Effector memory CD4-positive, alpha-beta T cell (primary cell): ENCODE data around the gene ARMS2.

Source experiments
- DNase-seq, 3 donors: peaks; one replicate each; pipeline ENCODE4 v3.0.0-alpha.2; 2020
- H3K27ac ChIP-seq: 2 replicates; pipeline ENCODE4 v1.7.0; 2013; ENCODE audit warnings: mild to moderate bottlenecking, low read length, moderate library complexity; ENCODE audit not compliant: insufficient read depth, poor library complexity, severe bottlenecking
- H3K27me3 ChIP-seq: replicated peaks from 2 replicates; pipeline ENCODE4 v1.7.0; 2013; ENCODE audit warnings: mild to moderate bottlenecking, low read length; ENCODE audit not compliant: insufficient read depth, control insufficient read depth, poor library complexity, severe bottlenecking
- H3K36me3 ChIP-seq: 2 replicates; pipeline ENCODE4 v1.7.0; 2013; ENCODE audit warnings: mild to moderate bottlenecking, low read length, moderate library complexity; ENCODE audit not compliant: control insufficient read depth, insufficient read depth
- H3K4me1 ChIP-seq: 2 replicates; pipeline ENCODE4 v1.7.0; 2013; ENCODE audit warnings: low read length, mild to moderate bottlenecking; ENCODE audit not compliant: control insufficient read depth, insufficient read depth, poor library complexity, severe bottlenecking
- H3K4me3 ChIP-seq: 2 replicates; pipeline ENCODE4 v1.7.0; 2013; ENCODE audit warnings: low read length, low read depth, mild to moderate bottlenecking; ENCODE audit not compliant: insufficient read depth, poor library complexity, severe bottlenecking
- H3K9me3 ChIP-seq: 2 replicates; pipeline ENCODE4 v1.7.0; 2013; ENCODE audit warnings: mild to moderate bottlenecking, low read length, moderate library complexity; ENCODE audit not compliant: control insufficient read depth

The ARMS2 gene

GRCh38 chr10:122449153-122449552, 5.3 kb upstream of the ARMS2 start:
- H3K9me3 ChIP-seq = no peaks in the 10 kb centered on the region
- DNase-seq = no peak
- H3K27me3 ChIP-seq = no peaks in the 10 kb centered on the region

GRCh38 chr10:122450353-122450990, 4.0 kb upstream of the ARMS2 start:
- no peak for DNase-seq
- Histone ChIP-seq H3K9me3 (no peaks in the 10 kb centered on the region), H3K27ac (no peak overlapping the region), H3K27me3 (no peaks in the 10 kb centered on the region), H3K4me1 (no peaks in the 10 kb centered on the region), H3K36me3 (no peaks in the 10 kb centered on the region), H3K4me3 (no peak overlapping the region)

More at GRCh38 chr10:122449153-122449552, 5.3 kb upstream of the ARMS2 start:
- no peak overlapping the region for H3K4me3 ChIP-seq
- no peak overlapping the region for H3K27ac ChIP-seq
- H3K4me1 ChIP-seq = no peaks in the 10 kb centered on the region
- no peaks in the 10 kb centered on the region for H3K36me3 ChIP-seq

- Histone ChIP-seq H3K9me3 (no peaks in the 10 kb centered on the region), H3K36me3 (no peaks in the 10 kb centered on the region), H3K27me3 (peaks cover 19% of the 10 kb centered on the region), H3K4me1 (no peaks in the 10 kb centered on the region), H3K4me3 (no peak overlapping the region), H3K27ac (no peak overlapping the region)
- no peak for DNase-seq
These were observed 382 bp upstream of the ARMS2 start for GRCh38 chr10:122454071-122454470.

GRCh38 chr10:122455376-122456079, 1.1 kb downstream of the ARMS2 start:
- Histone ChIP-seq H3K36me3 (no peaks in the 10 kb centered on the region), H3K27ac (no peak overlapping the region), H3K4me3 (no peak overlapping the region), H3K9me3 (no peaks in the 10 kb centered on the region), H3K27me3 (peaks cover 34% of the 10 kb centered on the region), H3K4me1 (peaks cover 7% of the 10 kb centered on the region)
- DNase-seq = no peak

- H3K27me3 ChIP-seq = peaks cover 46% of the 10 kb centered on the region
- no peak overlapping the region for H3K4me3 ChIP-seq
These were observed 3.5 kb downstream of the ARMS2 start for GRCh38 chr10:122457934-122458333.

GRCh38 chr10:122458693-122459092, 4.2 kb downstream of the ARMS2 start:
- Histone ChIP-seq H3K4me1 (peaks cover 18% of the 10 kb centered on the region), H3K27me3 (peaks cover 46% of the 10 kb centered on the region), H3K9me3 (no peaks in the 10 kb centered on the region), H3K4me3 (no peak overlapping the region), H3K36me3 (no peaks in the 10 kb centered on the region), H3K27ac (no peak overlapping the region)
- DNase-seq = no peak

More at GRCh38 chr10:122457934-122458333, 3.5 kb downstream of the ARMS2 start:
- no peak for DNase-seq
- Histone ChIP-seq H3K36me3 (no peaks in the 10 kb centered on the region), H3K9me3 (no peaks in the 10 kb centered on the region), H3K4me1 (peaks cover 18% of the 10 kb centered on the region), H3K27ac (no peak overlapping the region)

GRCh38 chr10:122459561-122460273, 5.3 kb downstream of the ARMS2 start:
- no peaks in the 10 kb centered on the region for H3K36me3 ChIP-seq
- peaks cover 18% of the 10 kb centered on the region for H3K4me1 ChIP-seq
- no peak for DNase-seq
- H3K27me3 ChIP-seq = peaks cover 46% of the 10 kb centered on the region
- H3K27ac ChIP-seq = no peak overlapping the region
- H3K4me3 ChIP-seq = no peak overlapping the region
- H3K9me3 ChIP-seq = no peaks in the 10 kb centered on the region

GRCh38 chr10:122460891-122461293, 6.4 kb downstream of the ARMS2 start:
- H3K36me3 ChIP-seq = no peaks in the 10 kb centered on the region
- H3K27me3 ChIP-seq = peaks cover 46% of the 10 kb centered on the region
- no peaks in the 10 kb centered on the region for H3K9me3 ChIP-seq
- DNase-seq = no peak
- H3K27ac ChIP-seq = no peak overlapping the region
- H3K4me3 ChIP-seq = peak overlapping the region; percentile 60
- peaks cover 18% of the 10 kb centered on the region for H3K4me1 ChIP-seq

GRCh38 chr10:122461367-122461728, 6.9 kb downstream of the ARMS2 start, which contains the start of gene HTRA1:
Gene HTRA1, plus strand, starts transcription at chr10:122461553. Its CDS starts 100 bp downstream, at chr10:122461653.
- DNase-seq = no peak
- peaks cover 18% of the 10 kb centered on the region for H3K4me1 ChIP-seq
- H3K27me3 ChIP-seq = peaks cover 46% of the 10 kb centered on the region
- H3K27ac ChIP-seq = no peak within 1 kb of the TSS
- no peaks in the 10 kb centered on the region for H3K36me3 ChIP-seq
- no peaks in the 10 kb centered on the region for H3K9me3 ChIP-seq
- H3K4me3 ChIP-seq = peak within 1 kb of the TSS; percentile 64
